Body of pancreas (tissue), 4 donors: ENCODE measurements around the gene WDR7.

Source experiments
- CTCF ChIP-seq, 7 experiments: fragments of 450-650 bp in 4 of 7; fragments of 200-600 bp in 3 of 7; sonication (generic) in 3 of 7; IDR thresholded peaks; one replicate each; pipeline ENCODE4 v1.5.1; 2016 to 2019; ENCODE audit warnings: antibody characterized with exemption in 7 of 7
- POLR2A ChIP-seq, 3 donors: fragments of 450-650 bp; IDR thresholded peaks; one replicate each; pipeline ENCODE4 v1.6.1; 2016; ENCODE audit warnings: antibody characterized with exemption in 3 of 3, mild to moderate bottlenecking in 2 of 3

- TF ChIP-seq CTCF (IDR thresholded peaks at IDR 0.05) (no peak), POLR2A (IDR thresholded peaks at IDR 0.05) (no peak)
These were observed 358.7 kb downstream of the WDR7 start for GRCh38 chr18:57009844-57010243.
